B cell (primary cell): ENCODE data around the gene NAA35. TPM values are rescaled to one million over a fixed set of nuclear protein-coding genes. Genes with fewer than 3 reads are reported as not detected.

Experiments used
- ATAC-seq: fragments of 200-7000 bp; cut with Tn5 transposase; one replicate; pipeline ENCODE4 v1.10.0; 2021; ENCODE audit warnings: low read depth, mild to moderate bottlenecking, moderate number of reproducible peaks, moderate library complexity
- CTCF ChIA-PET: fragments of 350-600 bp; sonication (Branson Sonifier 250); formaldehyde crosslinking; loops from one replicate; lab custom pipeline; 2021; ENCODE audit warnings: antibody characterized with exemption, inconsistent platforms; lab: Charles Lee
- POLR2A ChIA-PET: fragments of 350-600 bp; sonication (Branson Sonifier 250); formaldehyde crosslinking; loops from one replicate; lab custom pipeline; 2021; ENCODE audit warnings: antibody characterized with exemption; lab: Charles Lee
- DNase-seq: peaks from one replicate; pipeline ENCODE4 v3.0.0; 2013
- H2AFZ ChIP-seq: 2 replicates; pipeline ENCODE4 v1.6.1; 2012; ENCODE audit warnings: mild to moderate bottlenecking, low read depth, low read length; ENCODE audit not compliant: insufficient read depth, poor library complexity, severe bottlenecking
- H3K27ac ChIP-seq, 2 donors: 1 replicate in 1 of 2; 2 replicates in 1 of 2; pipeline ENCODE4 v1.5.1; 2012 to 2013; ENCODE audit warnings: low read length in 2 of 2, mild to moderate bottlenecking in 2 of 2, moderate library complexity in 1 of 2
- H3K27me3 ChIP-seq, 4 experiments: fragments of 200-600 bp in 1 of 4; sonication (generic) in 1 of 4; replicated peaks in 1 of 4; 1 replicate in 2 of 4; 2 replicates in 2 of 4; pipeline versions ENCODE4 v1.6.1 to v1.7.0; 2013 to 2016; ENCODE audit warnings: low read length in 3 of 4, mild to moderate bottlenecking in 2 of 4, mixed read lengths in 1 of 4, moderate library complexity in 1 of 4; ENCODE audit not compliant: insufficient read depth in 4 of 4, control insufficient read depth in 3 of 4; ENCODE audit errors: control extremely low read depth in 1 of 4
- H3K36me3 ChIP-seq, 2 experiments: replicated peaks in 1 of 2; 1 replicate in 1 of 2; 2 replicates in 1 of 2; pipeline versions ENCODE4 v1.6.1 to v1.7.1; 2013; ENCODE audit warnings: low read length in 1 of 2; ENCODE audit not compliant: insufficient read depth in 2 of 2, control insufficient read depth in 1 of 2; ENCODE audit errors: control extremely low read depth in 1 of 2, extremely low read depth in 1 of 2
- H3K4me1 ChIP-seq, 2 donors: fragments of 200-600 bp in 1 of 2; sonication (generic) in 1 of 2; 1 replicate in 1 of 2; 2 replicates in 1 of 2; pipeline versions ENCODE4 v1.5.1 to v1.6.1; 2013 to 2017; ENCODE audit warnings: low read length in 2 of 2; ENCODE audit not compliant: control insufficient read depth in 2 of 2, insufficient read depth in 2 of 2
- H3K4me2 ChIP-seq: replicated peaks from 2 replicates; pipeline ENCODE3; 2012; ENCODE audit warnings: mild to moderate bottlenecking, low read depth, low read length; ENCODE audit not compliant: poor library complexity, severe bottlenecking
- H3K4me3 ChIP-seq, 5 experiments: fragments of 200-600 bp in 1 of 5; sonication (generic) in 1 of 5; 1 replicate in 3 of 5; 2 replicates in 2 of 5; pipeline versions ENCODE4 v1.5.1 to v1.7.0; 2011 to 2016; ENCODE audit warnings: low read length in 4 of 5, mild to moderate bottlenecking in 4 of 5, low read depth in 2 of 5, control low read depth in 1 of 5, moderate library complexity in 1 of 5; ENCODE audit not compliant: insufficient read depth in 1 of 5; ENCODE audit errors: control extremely low read depth in 1 of 5, extremely low read depth in 1 of 5
- H3K79me2 ChIP-seq: fragments of 200-600 bp; sonication (generic); one replicate; pipeline ENCODE4 v1.6.0; 2016; ENCODE audit warnings: low read length; ENCODE audit not compliant: control insufficient read depth, insufficient read depth
- H3K9ac ChIP-seq: fragments of 200-600 bp; sonication (generic); 2 replicates; pipeline ENCODE4 v1.6.1; 2017; ENCODE audit warnings: mild to moderate bottlenecking, low read length, moderate library complexity
- H3K9me3 ChIP-seq, 3 donors: one replicate each; pipeline versions ENCODE4 v1.6.1 to v1.7.1; 2013; ENCODE audit warnings: low read length in 2 of 3; ENCODE audit not compliant: control insufficient read depth in 2 of 3, insufficient read depth in 1 of 3; ENCODE audit errors: control extremely low read depth in 1 of 3
- H4K20me1 ChIP-seq: 2 replicates; pipeline ENCODE4 v1.6.0; 2012; ENCODE audit warnings: mild to moderate bottlenecking, low read length; ENCODE audit not compliant: insufficient read depth, control insufficient read depth, poor library complexity, severe bottlenecking
- H3K27ac Mint-ChIP-seq: one replicate; pipeline ENCODE4 v1.8.0; 2021; ENCODE audit warnings: mixed read lengths
- H3K27me3 Mint-ChIP-seq: one replicate; pipeline ENCODE4 v1.8.0; 2021; ENCODE audit warnings: mixed read lengths
- H3K4me1 Mint-ChIP-seq: one replicate; pipeline ENCODE4 v1.8.0; 2021; ENCODE audit warnings: mixed read lengths
- H3K4me3 Mint-ChIP-seq: one replicate; pipeline ENCODE4 v1.8.0; 2021; ENCODE audit warnings: mixed read lengths
- H3K9me3 Mint-ChIP-seq: one replicate; pipeline ENCODE4 v1.8.0; 2022; ENCODE audit warnings: mixed read lengths; ENCODE audit not compliant: insufficient read depth
- CTCF ChIP-seq: fragments of 200-600 bp; IDR thresholded peaks from one replicate; pipeline ENCODE4 v1.8.0; 2022; ENCODE audit warnings: antibody characterized with exemption, mild to moderate bottlenecking
- EZH2 ChIP-seq: IDR thresholded peaks from 2 replicates; pipeline ENCODE4 v1.6.1; 2012; ENCODE audit warnings: borderline replicate concordance, low read depth, mild to moderate bottlenecking, moderate library complexity, low read length; ENCODE audit not compliant: insufficient read depth, poor library complexity, severe bottlenecking
- WGBS: methylation state at CpG from one replicate; pipeline ENCODE4 v1.1.5; 2013; ENCODE audit warnings: missing lambda C conversion rate; ENCODE audit not compliant: insufficient coverage; 5-methylcytosine and 5-hydroxymethylcytosine counted together
- intact Hi-C: fragments of 100-400 bp; cut with micrococcal nuclease; formaldehyde crosslinking; loops from one replicate; pipeline ENCODE4 v1.10.0; 2022
- polyA plus RNA-seq: library from polyadenylated mRNA; depleted of rRNA; stranded (reverse); fragments of >200 nt; gene quantifications from 2 replicates; pipeline ENCODE4 v1.2.3, GENCODE V29; 2012
- total RNA-seq, 2 donors: library from RNA; stranded (reverse); fragments of 120-200 nt in 1 of 2; gene quantifications; 1 replicate in 1 of 2; 2 replicates in 1 of 2; pipeline versions ENCODE4 v1.2.3 to v1.2.4, GENCODE V29; 2013 to 2022

The NAA35 gene
- total and polyA plus RNA-seq, 2 donors (not counting 1 experiment from before 2014, with no cell fraction given), result 4.5 to 26.2 TPM

- H4K20me1 ChIP-seq, result peaks cover 21% of the 10 kb centered on the region
- Mint-ChIP-seq H3K4me3 (peak overlapping the region; percentile 92), H3K27me3 (peaks cover 10% of the 10 kb centered on the region), H3K4me1 (peaks cover 31% of the 10 kb centered on the region), H3K27ac (peak overlapping the region; percentile 91), H3K9me3 (no peaks in the 10 kb centered on the region)
- DNase-seq (no peak), ATAC-seq (no peak)
- peaks cover 2 to 9% of the 10 kb centered on the region in 2 experiments for H3K36me3 ChIP-seq
- peaks cover 0 to under 1% (median 0%) of the 10 kb centered on the region in 4 experiments for H3K27me3 ChIP-seq
- H3K79me2 ChIP-seq, result peaks cover 45% of the 10 kb centered on the region
- ChIA-PET POLR2A (no interaction called here), CTCF (no interaction called here)
- H3K9me3 ChIP-seq, result peaks cover 0 to 9% (median 0%) of the 10 kb centered on the region in 3 donors
- H3K4me2 ChIP-seq, result peak overlapping the region; percentile 91
- TF ChIP-seq EZH2, result no peak
- no peak for TF ChIP-seq CTCF
- intact Hi-C loops, result loop anchor here (1.0 to 5.0 kb wide), 3 partner anchors 330 to 1961 kb away; partner anchors contain the start of genes HNRNPK, ISCA1 and RMI1
- peaks cover 22 to 26% of the 10 kb centered on the region in 2 donors for H3K4me1 ChIP-seq
- peak overlapping the region; percentile 59 to 94 (median 85) for H3K4me3 ChIP-seq
- peak overlapping the region; percentile 79 to 90 for H3K27ac ChIP-seq
- WGBS, result 95% methylated on average over 4 of the region's 8 CpGs
- H3K9ac ChIP-seq, result peak overlapping the region; percentile 87
- H2AFZ ChIP-seq, result peak overlapping the region; percentile 87
Measured at GRCh38 chr9:85941966-85942912, 1.3 kb downstream of the NAA35 start.
